Endodermal cell (in vitro differentiated cells): ENCODE data around the gene TTC28. TPM values are rescaled to one million over a fixed set of nuclear protein-coding genes. Genes with fewer than 3 reads are reported as not detected.

ENCODE experiments used
- DNase-seq: peaks from one replicate; pipeline ENCODE4 v3.0.0-alpha.2; 2017
- H3K27ac ChIP-seq: 2 replicates; pipeline ENCODE4 v1.5.1; 2013; ENCODE audit warnings: mild to moderate bottlenecking, low read depth, low read length, moderate library complexity
- H3K27me3 ChIP-seq: 2 replicates; pipeline ENCODE4 v1.6.1; 2013; ENCODE audit warnings: mild to moderate bottlenecking, low read length, moderate library complexity; ENCODE audit not compliant: insufficient read depth, control insufficient read depth, poor library complexity, severe bottlenecking
- H3K36me3 ChIP-seq: 2 replicates; pipeline ENCODE4 v1.7.0; 2013; ENCODE audit warnings: mild to moderate bottlenecking, low read length, moderate library complexity; ENCODE audit not compliant: control insufficient read depth, insufficient read depth
- H3K4me1 ChIP-seq: one replicate; pipeline ENCODE4 v1.7.0; 2013; ENCODE audit warnings: low read length; ENCODE audit not compliant: control insufficient read depth, insufficient read depth
- H3K4me3 ChIP-seq: 2 replicates; pipeline ENCODE4 v1.5.1; 2013; ENCODE audit warnings: mild to moderate bottlenecking, low read length, moderate library complexity
- H3K9ac ChIP-seq: 2 replicates; pipeline ENCODE4 v1.6.1; 2013; ENCODE audit warnings: mild to moderate bottlenecking, low read length, moderate library complexity; ENCODE audit not compliant: poor library complexity, severe bottlenecking; ENCODE audit errors: extremely low read depth
- H3K9me3 ChIP-seq: 2 replicates; pipeline ENCODE4 v1.6.1; 2013; ENCODE audit warnings: mild to moderate bottlenecking, low read length, moderate library complexity; ENCODE audit not compliant: control insufficient read depth
- H3K27ac Mint-ChIP-seq: 2 replicates; pipeline ENCODE4 v1.8.0; 2020; ENCODE audit warnings: mixed read lengths
- H3K27me3 Mint-ChIP-seq: 2 replicates; pipeline ENCODE4 v1.8.0; 2021; ENCODE audit warnings: mild to moderate bottlenecking, mixed read lengths; ENCODE audit not compliant: insufficient read depth
- H3K36me3 Mint-ChIP-seq: 2 replicates; pipeline ENCODE4 v1.8.0; 2020; ENCODE audit warnings: low read depth, mixed read lengths
- H3K4me1 Mint-ChIP-seq: 2 replicates; pipeline ENCODE4 v1.8.0; 2020; ENCODE audit warnings: mixed read lengths
- H3K4me3 Mint-ChIP-seq: 2 replicates; pipeline ENCODE4 v1.8.0; 2020; ENCODE audit warnings: mild to moderate bottlenecking, moderate library complexity, mixed read lengths
- H3K9me3 Mint-ChIP-seq: 2 replicates; pipeline ENCODE4 v1.8.0; 2020; ENCODE audit warnings: mild to moderate bottlenecking, mixed read lengths
- CTCF ChIP-seq: fragments of 200-600 bp; sonication (generic); conservative IDR thresholded peaks from 2 replicates; pipeline ENCODE4 v1.5.0; 2021; ENCODE audit warnings: antibody characterized with exemption, mild to moderate bottlenecking
- WGBS, 2 experiments: methylation state at CpG; one replicate each; pipeline versions ENCODE4 v1.1.5 to v1.1.7; 2013; ENCODE audit warnings: missing lambda C conversion rate in 2 of 2, mixed read lengths in 1 of 2; ENCODE audit not compliant: insufficient coverage in 1 of 2, insufficient read length in 1 of 2; 5-methylcytosine and 5-hydroxymethylcytosine counted together
- total RNA-seq, 2 donors: library from RNA; stranded (reverse); fragmentation: NEBNext Ultra II Directional in 1 of 2; extraction: Animal tissue kit (Norgen Biotek cat#: 25700) in 1 of 2; gene quantifications; 2 replicates in 1 of 2; 3 replicates in 1 of 2; pipeline ENCODE4 v1.2.1, GENCODE V29; 2021

Gene TTC28
- total RNA-seq, 2 donors from 2014 or later, result 28.6 to 34.0 TPM

- Histone ChIP-seq H3K4me3 (no peak overlapping the region), H3K4me1 (peaks cover 12% of the 10 kb centered on the region), H3K27me3 (no peaks in the 10 kb centered on the region), H3K9me3 (no peaks in the 10 kb centered on the region), H3K36me3 (no peaks in the 10 kb centered on the region), H3K27ac (no peak overlapping the region), H3K9ac (no peak overlapping the region)
- no peaks in the 10 kb centered on the region for H3K36me3 Mint-ChIP-seq
- 100% methylated on average over 2 of the region's 2 CpGs for WGBS, 2 experiments
- H3K4me1 Mint-ChIP-seq, result peaks cover 19% of the 10 kb centered on the region
- no peak for TF ChIP-seq CTCF
- H3K9me3 Mint-ChIP-seq, result no peaks in the 10 kb centered on the region
- no peak overlapping the region for H3K4me3 Mint-ChIP-seq
- H3K27me3 Mint-ChIP-seq, result no peaks in the 10 kb centered on the region
- no peak for DNase-seq
- no peak overlapping the region for H3K27ac Mint-ChIP-seq
Observed at GRCh38 chr22:28425211-28425610, 254.4 kb downstream of the TTC28 start.

- Histone ChIP-seq H3K4me3 (no peak overlapping the region), H3K27ac (no peak overlapping the region), H3K36me3 (no peaks in the 10 kb centered on the region), H3K4me1 (peaks cover 12% of the 10 kb centered on the region), H3K9me3 (no peaks in the 10 kb centered on the region), H3K9ac (no peak overlapping the region), H3K27me3 (no peaks in the 10 kb centered on the region)
- Mint-ChIP-seq H3K9me3 (no peaks in the 10 kb centered on the region), H3K4me3 (no peak overlapping the region), H3K36me3 (no peaks in the 10 kb centered on the region), H3K4me1 (peaks cover 22% of the 10 kb centered on the region), H3K27ac (no peak overlapping the region), H3K27me3 (no peaks in the 10 kb centered on the region)
- TF ChIP-seq CTCF, result no peak
- DNase-seq, result no peak
- WGBS, 2 experiments, result 88 to 100% methylated on average over 2 of the region's 2 CpGs
Observed at GRCh38 chr22:28424427-28425080, 255.1 kb downstream of the TTC28 start.

GRCh38 chr22:28419919-28420318, 259.7 kb downstream of the TTC28 start:
- Mint-ChIP-seq H3K36me3 (no peaks in the 10 kb centered on the region), H3K4me1 (peaks cover 8% of the 10 kb centered on the region), H3K27me3 (no peaks in the 10 kb centered on the region), H3K9me3 (no peaks in the 10 kb centered on the region), H3K27ac (no peak overlapping the region), H3K4me3 (no peak overlapping the region)
- Histone ChIP-seq H3K9me3 (no peaks in the 10 kb centered on the region), H3K9ac (no peak overlapping the region), H3K27ac (no peak overlapping the region), H3K4me1 (peaks cover 6% of the 10 kb centered on the region), H3K27me3 (no peaks in the 10 kb centered on the region), H3K4me3 (no peak overlapping the region), H3K36me3 (no peaks in the 10 kb centered on the region)
- DNase-seq, result no peak
- WGBS, 2 experiments, result 84 to 100% methylated on average over 1 of the region's 2 CpGs
- no peak for TF ChIP-seq CTCF
